Suprapubic skin (tissue), 4 donors: ENCODE measurements around the gene AUTS2. TPM values are rescaled to one million over a fixed set of nuclear protein-coding genes. Genes with fewer than 3 reads are reported as not detected.

ENCODE experiments used
- DNase-seq, 2 donors: peaks; one replicate each; pipeline ENCODE4 v3.0.0-alpha.2; 2019; ENCODE audit warnings: low spot score in 2 of 2
- H3K27ac ChIP-seq: fragments of 200-600 bp; sonication (generic); one replicate; pipeline ENCODE4 v1.5.1; 2019
- H3K27me3 ChIP-seq: fragments of 200-600 bp; sonication (generic); one replicate; pipeline ENCODE4 v1.5.1; 2019
- H3K36me3 ChIP-seq: fragments of 200-600 bp; sonication (generic); one replicate; pipeline ENCODE4 v1.5.1; 2019
- H3K4me1 ChIP-seq: fragments of 200-600 bp; sonication (generic); one replicate; pipeline ENCODE4 v1.5.1; 2019
- H3K4me3 ChIP-seq: fragments of 200-600 bp; sonication (generic); one replicate; pipeline ENCODE4 v1.5.1; 2019; ENCODE audit warnings: mild to moderate bottlenecking
- H3K9me3 ChIP-seq: fragments of 200-600 bp; sonication (generic); one replicate; pipeline ENCODE4 v1.5.1; 2019
- CTCF ChIP-seq, 2 donors: fragments of 200-600 bp in 1 of 2; fragments of 450-650 bp in 1 of 2; sonication (generic) in 1 of 2; IDR thresholded peaks; one replicate each; pipeline ENCODE4 v1.5.1; 2016 to 2019; ENCODE audit warnings: antibody characterized with exemption in 2 of 2, mild to moderate bottlenecking in 1 of 2, moderate library complexity in 1 of 2
- EP300 ChIP-seq: sonication (generic); formaldehyde crosslinking; IDR thresholded peaks from one replicate; pipeline ENCODE4 v1.6.1; 2017; ENCODE audit warnings: antibody characterized with exemption
- POLR2A ChIP-seq, 2 donors: fragments of 450-650 bp; IDR thresholded peaks; one replicate each; pipeline ENCODE4 v1.6.1; 2017; ENCODE audit warnings: antibody characterized with exemption in 2 of 2, mild to moderate bottlenecking in 2 of 2, moderate library complexity in 2 of 2
- POLR2AphosphoS5 ChIP-seq, 3 donors: sonication (generic); formaldehyde crosslinking; IDR thresholded peaks; one replicate each; pipeline ENCODE4 v1.6.1; 2017; ENCODE audit warnings: antibody characterized with exemption in 3 of 3
- WGBS: methylation state at CpG from one replicate; pipeline ENCODE4 v1.1.5; 2018; 5-methylcytosine and 5-hydroxymethylcytosine counted together
- total RNA-seq, 4 donors: library from RNA; depleted of rRNA; stranded (reverse); fragments of >200 nt; gene quantifications; one replicate each; pipeline ENCODE4 v1.1.0, GENCODE V29; 2016

Gene AUTS2
- total RNA-seq, 4 donors from 2014 or later = 31.0 to 102 (median 56.4) TPM

- Histone ChIP-seq H3K36me3 (no peaks in the 10 kb centered on the region), H3K27me3 (no peaks in the 10 kb centered on the region), H3K27ac (no peak overlapping the region), H3K4me1 (peaks cover 13% of the 10 kb centered on the region), H3K9me3 (no peaks in the 10 kb centered on the region), H3K4me3 (no peak overlapping the region)
- 97% methylated on average over 1 of the region's 1 CpG for WGBS
- DNase-seq = no peak
- TF ChIP-seq POLR2A (IDR thresholded peaks at IDR 0.05) (no peak), EP300 (no peak), POLR2AphosphoS5 (IDR thresholded peaks at IDR 0.05) (no peak), CTCF (IDR thresholded peaks at IDR 0.05) (no peak)
Observed at GRCh38 chr7:69769826-69770225, 171.6 kb downstream of the AUTS2 start.

- WGBS = 91% methylated on average over 6 of the region's 6 CpGs
- no peak overlapping the region for H3K4me3 ChIP-seq
Observed at GRCh38 chr7:69770613-69771012, 172.3 kb downstream of the AUTS2 start.

GRCh38 chr7:69772718-69773436 is 174.6 kb downstream of the AUTS2 start:
- H3K4me3 ChIP-seq = no peak overlapping the region
- H3K36me3 ChIP-seq = no peaks in the 10 kb centered on the region
- 53% methylated on average over 9 of the region's 9 CpGs for WGBS

More at GRCh38 chr7:69770613-69771012, 172.3 kb downstream of the AUTS2 start:
- no peak for DNase-seq
- Histone ChIP-seq H3K36me3 (no peaks in the 10 kb centered on the region), H3K27ac (no peak overlapping the region), H3K4me1 (peaks cover 19% of the 10 kb centered on the region), H3K9me3 (no peaks in the 10 kb centered on the region), H3K27me3 (no peaks in the 10 kb centered on the region)
- TF ChIP-seq POLR2A (IDR thresholded peaks at IDR 0.05) (no peak), CTCF (IDR thresholded peaks at IDR 0.05) (no peak), EP300 (no peak), POLR2AphosphoS5 (IDR thresholded peaks at IDR 0.05) (no peak)

GRCh38 chr7:69773535-69774225 is 175.4 kb downstream of the AUTS2 start:
- 58% methylated on average over 9 of the region's 9 CpGs for WGBS
- Histone ChIP-seq H3K4me1 (peaks cover 20% of the 10 kb centered on the region), H3K4me3 (no peak overlapping the region), H3K27ac (no peak overlapping the region), H3K36me3 (no peaks in the 10 kb centered on the region), H3K9me3 (no peaks in the 10 kb centered on the region), H3K27me3 (no peaks in the 10 kb centered on the region)
- peak in 1 of 2 donors; percentile 65 for DNase-seq
- TF ChIP-seq POLR2A (IDR thresholded peaks at IDR 0.05) (no peak), CTCF (IDR thresholded peaks at IDR 0.05) (no peak), POLR2AphosphoS5 (IDR thresholded peaks at IDR 0.05) (no peak), EP300 (no peak)

More at GRCh38 chr7:69772718-69773436, 174.6 kb downstream of the AUTS2 start:
- DNase-seq = no peak
- H3K27ac ChIP-seq = no peak overlapping the region
- H3K4me1 ChIP-seq = peaks cover 20% of the 10 kb centered on the region
- H3K27me3 ChIP-seq = no peaks in the 10 kb centered on the region
- no peak for TF ChIP-seq POLR2A (IDR thresholded peaks at IDR 0.05)
- TF ChIP-seq EP300 = no peak
- TF ChIP-seq CTCF (IDR thresholded peaks at IDR 0.05) = no peak
- no peak for TF ChIP-seq POLR2AphosphoS5 (IDR thresholded peaks at IDR 0.05)
- no peaks in the 10 kb centered on the region for H3K9me3 ChIP-seq

- peak overlapping the region; percentile 28 for H3K27ac ChIP-seq
- TF ChIP-seq CTCF (IDR thresholded peaks at IDR 0.05) = no peak
- TF ChIP-seq EP300 = no peak
- no peak for TF ChIP-seq POLR2AphosphoS5 (IDR thresholded peaks at IDR 0.05)
- no peak for TF ChIP-seq POLR2A (IDR thresholded peaks at IDR 0.05)
Observed at GRCh38 chr7:69775231-69775771, 177.0 kb downstream of the AUTS2 start.

More at GRCh38 chr7:69775231-69775771, 177.0 kb downstream of the AUTS2 start:
- H3K9me3 ChIP-seq = no peaks in the 10 kb centered on the region
- H3K36me3 ChIP-seq = no peaks in the 10 kb centered on the region
- WGBS = 72% methylated on average over 6 of the region's 6 CpGs
- peaks cover 20% of the 10 kb centered on the region for H3K4me1 ChIP-seq
- no peak overlapping the region for H3K4me3 ChIP-seq
- no peaks in the 10 kb centered on the region for H3K27me3 ChIP-seq
- peak in 1 of 2 donors; percentile 64 for DNase-seq
